ENCODE data around the gene STAG3.
"Not testable (repeated sequence)": the region's sequence is repeated elsewhere in the genome, so short reads cannot be mapped to it uniquely, and the experiment has no call there.

The STAG3 gene

DNA sequence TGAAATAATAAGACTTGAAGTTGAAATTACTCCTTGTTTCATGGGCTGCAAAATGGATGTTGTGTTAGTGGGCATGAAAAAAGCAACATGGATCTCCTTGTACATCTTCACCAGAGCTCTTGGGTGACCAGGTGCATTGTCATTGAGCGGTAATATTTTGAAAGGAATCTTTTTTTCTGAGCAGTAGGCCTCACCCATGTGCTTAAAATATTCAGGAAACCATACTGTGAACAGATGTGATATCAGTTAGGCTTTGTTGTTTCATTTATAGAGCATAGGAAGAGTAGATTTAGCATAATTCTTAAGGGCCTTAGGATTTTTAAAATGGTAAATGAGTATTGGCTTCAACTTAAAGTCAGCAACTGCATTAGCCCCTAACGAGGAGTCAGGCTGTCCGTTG is 15.3 kb downstream of the STAG3 start:
- no peak for DNase-seq (ENCODE audit: low read depth)
- no peak overlapping the region for H3K4me3 ChIP-seq (ENCODE audit: low read depth, low read length)
- in situ Hi-C loops (cut with HindIII; ENCODE audit: low sequenced_read_pairs): no loop called here
- TF ChIP-seq, protein P1, sequence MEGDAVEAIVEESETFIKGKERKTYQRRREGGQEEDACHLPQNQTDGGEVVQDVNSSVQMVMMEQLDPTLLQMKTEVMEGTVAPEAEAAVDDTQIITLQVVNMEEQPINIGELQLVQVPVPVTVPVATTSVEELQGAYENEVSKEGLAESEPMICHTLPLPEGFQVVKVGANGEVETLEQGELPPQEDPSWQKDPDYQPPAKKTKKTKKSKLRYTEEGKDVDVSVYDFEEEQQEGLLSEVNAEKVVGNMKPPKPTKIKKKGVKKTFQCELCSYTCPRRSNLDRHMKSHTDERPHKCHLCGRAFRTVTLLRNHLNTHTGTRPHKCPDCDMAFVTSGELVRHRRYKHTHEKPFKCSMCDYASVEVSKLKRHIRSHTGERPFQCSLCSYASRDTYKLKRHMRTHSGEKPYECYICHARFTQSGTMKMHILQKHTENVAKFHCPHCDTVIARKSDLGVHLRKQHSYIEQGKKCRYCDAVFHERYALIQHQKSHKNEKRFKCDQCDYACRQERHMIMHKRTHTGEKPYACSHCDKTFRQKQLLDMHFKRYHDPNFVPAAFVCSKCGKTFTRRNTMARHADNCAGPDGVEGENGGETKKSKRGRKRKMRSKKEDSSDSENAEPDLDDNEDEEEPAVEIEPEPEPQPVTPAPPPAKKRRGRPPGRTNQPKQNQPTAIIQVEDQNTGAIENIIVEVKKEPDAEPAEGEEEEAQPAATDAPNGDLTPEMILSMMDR (IDR thresholded peaks at IDR 0.05; ENCODE audit: low read depth, low read length, missing control alignments): no peak

DNA sequence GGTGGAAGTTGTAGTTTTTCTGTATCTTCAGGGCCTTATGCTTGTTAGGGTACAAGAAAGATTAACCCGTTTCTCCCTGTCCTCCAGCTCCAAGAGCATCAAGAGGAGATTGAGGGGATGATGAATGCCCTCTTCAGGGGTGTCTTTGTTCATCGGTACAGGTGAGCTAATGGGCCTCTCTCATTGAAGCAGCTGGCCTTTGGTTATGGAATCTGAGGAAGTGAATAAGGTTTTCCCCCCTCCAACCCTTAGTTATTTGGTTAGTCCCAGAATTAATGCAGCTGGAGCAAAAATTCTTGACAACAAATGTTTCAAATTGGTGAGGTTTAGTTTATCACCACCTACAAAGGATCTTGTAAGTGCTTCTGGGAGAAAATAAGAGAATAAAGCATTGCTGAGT is 17.5 kb downstream of the STAG3 start:
- H3K4me3 ChIP-seq (ENCODE audit: low read depth, low read length): no peak overlapping the region
- no peak for DNase-seq (ENCODE audit: low read depth)
- in situ Hi-C loops (cut with HindIII; ENCODE audit: low sequenced_read_pairs): no loop called here
- TF ChIP-seq, protein P1 (IDR thresholded peaks at IDR 0.05; ENCODE audit: low read depth, low read length, missing control alignments): no peak

DNA sequence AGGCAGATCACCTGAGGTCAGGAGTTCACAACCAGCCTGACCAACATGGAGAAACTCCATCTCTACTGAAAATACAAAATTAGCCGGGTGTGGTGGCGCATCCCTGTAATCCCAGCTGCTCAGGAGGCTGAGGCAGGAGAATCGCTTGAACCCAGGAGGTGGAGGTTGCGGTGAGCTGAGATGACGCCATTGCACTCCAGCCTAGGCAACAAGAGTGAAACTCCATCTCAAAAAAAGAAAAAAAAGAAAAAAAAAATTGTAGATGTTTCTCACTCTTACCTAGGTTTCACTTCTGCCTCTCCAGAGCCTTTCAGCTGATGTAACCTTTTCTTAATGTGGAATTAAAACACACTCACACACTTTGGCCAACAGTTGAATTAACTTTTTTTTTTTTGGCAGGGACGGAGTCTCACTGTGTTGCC is 18.2 kb downstream of the STAG3 start:
- DNase-seq (ENCODE audit: low read depth); in situ Hi-C loops (cut with HindIII; ENCODE audit: low sequenced_read_pairs); H3K4me3 ChIP-seq (ENCODE audit: low read depth, low read length): not testable (repeated sequence)

DNA sequence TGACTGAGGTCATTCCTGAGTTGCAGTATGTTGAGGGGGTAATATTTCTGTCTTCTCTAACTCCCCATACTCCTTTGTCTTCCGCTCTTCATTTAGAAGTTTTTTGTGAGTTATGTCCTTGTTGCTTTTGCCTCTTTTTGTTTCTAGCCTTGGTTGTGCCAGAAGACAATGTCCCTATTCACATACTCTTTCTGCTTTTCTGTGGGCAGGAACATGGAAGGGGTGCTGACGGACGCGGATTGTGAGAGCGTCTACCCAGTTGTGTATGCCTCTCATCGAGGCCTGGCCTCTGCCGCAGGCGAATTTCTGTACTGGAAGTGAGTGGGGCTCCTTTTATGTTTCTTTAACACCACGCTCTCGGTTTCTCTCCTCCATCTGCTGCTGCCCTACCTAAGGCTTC is 20.5 kb downstream of the STAG3 start:
- TF ChIP-seq, protein P1 (IDR thresholded peaks at IDR 0.05; ENCODE audit: low read depth, low read length, missing control alignments): no peak
- DNase-seq (ENCODE audit: low read depth): no peak
- in situ Hi-C loops (cut with HindIII; ENCODE audit: low sequenced_read_pairs): no loop called here
- H3K4me3 ChIP-seq (ENCODE audit: low read depth, low read length): no peak overlapping the region

DNA sequence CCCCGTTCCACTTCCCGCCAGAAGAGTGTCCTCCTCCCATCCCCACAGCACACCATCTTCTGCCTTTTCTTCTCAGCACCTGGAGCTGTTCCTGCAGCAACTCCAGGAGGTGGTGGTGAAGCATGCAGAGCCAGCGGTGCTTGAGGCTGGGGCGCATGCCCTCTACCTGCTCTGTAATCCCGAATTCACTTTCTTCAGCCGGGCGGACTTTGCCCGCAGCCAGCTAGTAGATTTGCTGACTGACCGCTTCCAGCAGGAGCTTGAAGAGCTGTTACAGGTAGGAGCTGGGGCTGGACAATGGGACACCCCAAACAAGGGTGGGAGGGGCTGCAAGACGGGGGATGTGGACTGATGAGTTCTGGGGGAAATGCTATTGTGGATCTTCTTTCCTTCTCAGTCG is 23.0 kb downstream of the STAG3 start:
- in situ Hi-C loops (cut with HindIII; ENCODE audit: low sequenced_read_pairs): no loop called here
- no peak overlapping the region for H3K4me3 ChIP-seq (ENCODE audit: low read depth, low read length)
- TF ChIP-seq, protein P1 (IDR thresholded peaks at IDR 0.05; ENCODE audit: low read depth, low read length, missing control alignments): no peak
- DNase-seq (ENCODE audit: low read depth): no peak

DNA sequence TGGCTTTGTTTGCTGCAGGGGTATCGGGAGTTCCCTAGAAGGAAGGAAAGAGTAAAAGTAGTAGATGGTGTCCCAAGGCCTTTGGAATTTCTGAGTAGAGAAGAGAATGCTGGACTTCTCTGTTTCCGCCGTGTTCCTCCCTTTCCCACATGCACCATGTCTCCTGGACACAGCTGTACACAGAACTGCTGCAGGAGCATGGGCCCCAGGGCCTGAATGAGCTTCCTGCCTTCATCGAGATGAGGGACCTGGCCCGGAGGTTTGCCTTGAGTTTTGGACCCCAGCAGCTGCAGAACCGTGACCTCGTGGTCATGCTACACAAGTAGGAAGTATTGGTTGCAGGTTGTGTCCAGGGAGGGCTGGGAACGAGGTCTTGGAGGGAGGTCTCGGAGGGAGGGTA is 26.7 kb downstream of the STAG3 start:
- no peak overlapping the region for H3K4me3 ChIP-seq (ENCODE audit: low read depth, low read length)
- in situ Hi-C loops (cut with HindIII; ENCODE audit: low sequenced_read_pairs): no loop called here
- TF ChIP-seq, protein P1 (IDR thresholded peaks at IDR 0.05; ENCODE audit: low read depth, low read length, missing control alignments): no peak
- no peak for DNase-seq (ENCODE audit: low read depth)

DNA sequence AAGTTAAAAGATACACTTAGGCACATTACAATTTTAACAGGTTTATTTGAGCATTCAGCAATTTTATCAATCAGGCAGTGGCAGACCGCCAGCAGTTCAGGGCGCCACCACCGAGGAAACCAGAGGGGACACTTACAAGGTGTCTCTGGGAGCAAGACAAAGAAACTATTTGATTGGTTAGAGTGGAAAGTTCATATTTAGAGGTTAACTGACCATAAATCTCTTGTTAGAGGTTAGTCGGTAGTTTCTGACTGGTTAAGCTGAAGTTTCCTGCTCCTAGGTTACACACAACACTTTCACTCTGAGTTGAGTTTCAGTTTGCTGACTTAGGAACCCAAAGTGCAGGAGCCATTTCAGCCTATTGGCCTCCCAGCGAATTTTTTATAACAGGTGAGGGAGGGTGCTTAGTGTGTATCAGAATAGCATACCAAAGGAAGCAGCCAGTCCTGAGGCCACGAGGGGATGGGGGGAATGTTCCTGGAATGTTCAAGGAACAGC is 31.2 kb downstream of the STAG3 start:
- TF ChIP-seq, protein P1 (IDR thresholded peaks at IDR 0.05; ENCODE audit: low read depth, low read length, missing control alignments): no peak
- no peak overlapping the region for H3K4me3 ChIP-seq (ENCODE audit: low read depth, low read length)
- no peak for DNase-seq (ENCODE audit: low read depth)
- in situ Hi-C loops (cut with HindIII; ENCODE audit: low sequenced_read_pairs): no loop called here
